ENCODE results near the gene NSMCE1.
"Not testable (repeated sequence)": the region's sequence is repeated elsewhere in the genome, so short reads cannot be mapped to it uniquely, and the experiment has no call there.

The NSMCE1 gene

GRCh38 chr16:27252206-27252585 is 16.4 kb downstream of the NSMCE1 start:
- H3K4me2 ChIP-seq (ENCODE audit: low read depth, low read length): no peak overlapping the region
- H3K4me1 ChIP-seq (ENCODE audit: low read length): peaks cover 17% of the 10 kb centered on the region
- no peak for DNase-seq
- no peak overlapping the region for H3K9ac ChIP-seq (ENCODE audit: low read length)
- H3K27me3 ChIP-seq (replicated peaks; ENCODE audit: insufficient read depth, low read length): no peaks in the 10 kb centered on the region
- no peaks in the 10 kb centered on the region for H3K9me2 ChIP-seq (replicated peaks; ENCODE audit: insufficient read depth, low read length)
- no peak overlapping the region for H2AFZ ChIP-seq (ENCODE audit: low read length)
- H4K20me1 ChIP-seq (ENCODE audit: insufficient read depth, low read length): no peaks in the 10 kb centered on the region
- H3K36me3 ChIP-seq (replicated peaks; ENCODE audit: insufficient read depth, low read length): no peaks in the 10 kb centered on the region
- H3K27ac ChIP-seq (ENCODE audit: low read length): no peak overlapping the region
- H3K9me3 ChIP-seq (replicated peaks; ENCODE audit: insufficient read depth, low read length): no peaks in the 10 kb centered on the region
- H3F3A ChIP-seq (ENCODE audit: insufficient read depth, low read length): peaks cover 13% of the 10 kb centered on the region
- TF ChIP-seq CTCF (IDR thresholded peaks at IDR 0.05; ENCODE audit: low read length): no peak
- no peak for TF ChIP-seq EZH2phosphoT487 (IDR thresholded peaks at IDR 0.05; ENCODE audit: low read length)
- TF ChIP-seq EZH2 (optimal IDR thresholded peaks at IDR 0.05; ENCODE audit: low read depth, low read length): no peak
- H3K79me2 ChIP-seq (ENCODE audit: low read length): no peaks in the 10 kb centered on the region
- no peak overlapping the region for H3K4me3 ChIP-seq (ENCODE audit: low read length)

GRCh38 chr16:27251541-27252205 is 16.9 kb downstream of the NSMCE1 start:
- Histone ChIP-seq H3K9me3 (replicated peaks; ENCODE audit: insufficient read depth, low read length) (no peaks in the 10 kb centered on the region), H3K27me3 (replicated peaks; ENCODE audit: insufficient read depth, low read length) (no peaks in the 10 kb centered on the region), H3F3A (ENCODE audit: insufficient read depth, low read length) (peaks cover 13% of the 10 kb centered on the region), H3K4me1 (ENCODE audit: low read length) (peaks cover 17% of the 10 kb centered on the region), H3K36me3 (replicated peaks; ENCODE audit: insufficient read depth, low read length) (no peaks in the 10 kb centered on the region), H3K27ac (ENCODE audit: low read length) (no peak overlapping the region), H3K4me3 (ENCODE audit: low read length) (no peak overlapping the region), H2AFZ (ENCODE audit: low read length) (no peak overlapping the region), H3K9me2 (replicated peaks; ENCODE audit: insufficient read depth, low read length) (no peaks in the 10 kb centered on the region), H3K4me2 (ENCODE audit: low read depth, low read length) (no peak overlapping the region), H3K9ac (ENCODE audit: low read length) (no peak overlapping the region), H3K79me2 (ENCODE audit: low read length) (no peaks in the 10 kb centered on the region), H4K20me1 (ENCODE audit: insufficient read depth, low read length) (no peaks in the 10 kb centered on the region)
- no peak for DNase-seq
- TF ChIP-seq CTCF (IDR thresholded peaks at IDR 0.05; ENCODE audit: low read length) (no peak), EZH2phosphoT487 (IDR thresholded peaks at IDR 0.05; ENCODE audit: low read length) (no peak), EZH2 (optimal IDR thresholded peaks at IDR 0.05; ENCODE audit: low read depth, low read length) (no peak)

- H3F3A ChIP-seq (ENCODE audit: insufficient read depth, low read length); H3K36me3 ChIP-seq (replicated peaks; ENCODE audit: insufficient read depth, low read length); H3K27ac ChIP-seq (ENCODE audit: low read length); H3K79me2 ChIP-seq (ENCODE audit: low read length); H3K4me3 ChIP-seq (ENCODE audit: low read length); H3K27me3 ChIP-seq (replicated peaks; ENCODE audit: insufficient read depth, low read length); H4K20me1 ChIP-seq (ENCODE audit: insufficient read depth, low read length); H3K9ac ChIP-seq (ENCODE audit: low read length); DNase-seq; H3K4me2 ChIP-seq (ENCODE audit: low read depth, low read length); H3K9me3 ChIP-seq (replicated peaks; ENCODE audit: insufficient read depth, low read length); H3K4me1 ChIP-seq (ENCODE audit: low read length); H2AFZ ChIP-seq (ENCODE audit: low read length); H3K9me2 ChIP-seq (replicated peaks; ENCODE audit: insufficient read depth, low read length): not testable (repeated sequence)
Observed at GRCh38 chr16:27248886-27249285, 19.7 kb downstream of the NSMCE1 start.

- no peak overlapping the region for H3K27ac ChIP-seq (ENCODE audit: low read length)
- no peak overlapping the region for H2AFZ ChIP-seq (ENCODE audit: low read length)
- no peak for DNase-seq
- no peaks in the 10 kb centered on the region for H4K20me1 ChIP-seq (ENCODE audit: insufficient read depth, low read length)
- TF ChIP-seq EZH2 (optimal IDR thresholded peaks at IDR 0.05; ENCODE audit: low read depth, low read length): no peak
- no peak for TF ChIP-seq EZH2phosphoT487 (IDR thresholded peaks at IDR 0.05; ENCODE audit: low read length)
- no peak for TF ChIP-seq CTCF (IDR thresholded peaks at IDR 0.05; ENCODE audit: low read length)
- no peaks in the 10 kb centered on the region for H3K27me3 ChIP-seq (replicated peaks; ENCODE audit: insufficient read depth, low read length)
- H3K4me3 ChIP-seq (ENCODE audit: low read length): no peak overlapping the region
- H3K4me1 ChIP-seq (ENCODE audit: low read length): peaks cover 5% of the 10 kb centered on the region; the same call in 1 of the 2 replicates
- no peaks in the 10 kb centered on the region for H3K36me3 ChIP-seq (replicated peaks; ENCODE audit: insufficient read depth, low read length)
- H3K9me3 ChIP-seq (replicated peaks; ENCODE audit: insufficient read depth, low read length): no peaks in the 10 kb centered on the region
- H3K9ac ChIP-seq (ENCODE audit: low read length): no peak overlapping the region
- H3K79me2 ChIP-seq (ENCODE audit: low read length): no peaks in the 10 kb centered on the region
- no peak overlapping the region for H3K4me2 ChIP-seq (ENCODE audit: low read depth, low read length)
- H3F3A ChIP-seq (ENCODE audit: insufficient read depth, low read length): peaks cover 7% of the 10 kb centered on the region; the same call in 1 of the 2 replicates
- no peaks in the 10 kb centered on the region for H3K9me2 ChIP-seq (replicated peaks; ENCODE audit: insufficient read depth, low read length)
Observed at GRCh38 chr16:27248036-27248435, 20.5 kb downstream of the NSMCE1 start.

GRCh38 chr16:27247076-27247475 is 21.5 kb downstream of the NSMCE1 start:
- not testable (repeated sequence) for H3K9me3 ChIP-seq (replicated peaks; ENCODE audit: insufficient read depth, low read length); H3K9ac ChIP-seq (ENCODE audit: low read length); H3K27ac ChIP-seq (ENCODE audit: low read length); H3K4me1 ChIP-seq (ENCODE audit: low read length); H4K20me1 ChIP-seq (ENCODE audit: insufficient read depth, low read length); DNase-seq; H3K79me2 ChIP-seq (ENCODE audit: low read length); H3K9me2 ChIP-seq (replicated peaks; ENCODE audit: insufficient read depth, low read length); H3K36me3 ChIP-seq (replicated peaks; ENCODE audit: insufficient read depth, low read length); H2AFZ ChIP-seq (ENCODE audit: low read length); H3K4me2 ChIP-seq (ENCODE audit: low read depth, low read length); H3K27me3 ChIP-seq (replicated peaks; ENCODE audit: insufficient read depth, low read length); H3K4me3 ChIP-seq (ENCODE audit: low read length)
- H3F3A ChIP-seq (ENCODE audit: insufficient read depth, low read length): peaks cover 12% of the 10 kb centered on the region; the same call in 1 of the 2 replicates
